GM21390 (cell line): Measurements from ENCODE around the gene MRPL10.
"Not testable (repeated sequence)": the region's sequence is repeated elsewhere in the genome, so short reads cannot be mapped to it uniquely, and the experiment has no call there.

Source experiments
- ATAC-seq: cut with Tn5 transposase; IDR thresholded peaks from one replicate; pipeline ENCODE4 v1.9.1; 2021; ENCODE audit not compliant: unreplicated experiment

The MRPL10 gene

GRCh38 chr17:47800686-47801085 is 30.7 kb downstream of the MRPL10 start:
- ATAC-seq, result no peak

DNA sequence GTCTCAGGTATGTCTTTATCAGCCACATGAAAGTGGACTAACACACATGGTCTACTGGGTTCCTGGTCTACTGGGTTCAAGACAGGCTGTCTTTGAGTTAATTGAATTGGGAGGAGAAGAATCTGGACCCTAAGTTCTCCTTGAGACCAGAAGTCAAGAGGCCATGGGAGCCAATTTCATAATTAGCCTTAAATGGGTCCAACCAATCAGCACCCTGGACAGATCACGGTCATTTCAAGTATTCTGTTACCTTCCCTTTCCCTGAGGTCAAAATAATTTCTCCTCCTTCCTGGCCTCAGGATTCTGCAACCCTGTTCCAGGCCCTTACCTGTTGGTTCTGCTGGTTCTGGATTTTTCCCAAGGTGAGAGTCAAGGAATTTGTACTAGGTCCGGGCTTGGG is 33.5 kb downstream of the MRPL10 start:
- ATAC-seq, result no peak

- ATAC-seq, result no peak
Measured at GRCh38 chr17:47792979-47793378, 38.4 kb downstream of the MRPL10 start.

DNA sequence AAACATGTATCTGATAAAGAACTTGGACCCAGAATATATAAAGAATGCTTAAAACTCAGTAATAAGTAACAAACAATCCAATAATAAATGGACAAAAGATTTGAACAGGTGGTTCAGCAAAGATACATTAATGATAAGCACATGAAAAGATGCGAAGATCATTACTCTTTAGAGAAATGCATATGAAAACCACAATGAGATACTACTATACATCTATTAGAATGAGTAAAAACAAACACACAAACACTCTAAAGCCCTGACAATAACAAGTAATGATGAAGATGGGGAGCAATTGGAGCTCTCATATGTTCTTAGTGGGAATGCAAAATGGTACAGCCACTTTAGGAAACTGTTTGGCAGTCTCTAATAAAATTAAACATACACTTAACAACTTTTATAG is 38.9 kb downstream of the MRPL10 start:
- ATAC-seq, result no peak

GRCh38 chr17:47791025-47791424 is 40.3 kb downstream of the MRPL10 start:
- no peak for ATAC-seq

GRCh38 chr17:47789611-47790561 is 41.5 kb downstream of the MRPL10 start:
- ATAC-seq, result no peak

DNA sequence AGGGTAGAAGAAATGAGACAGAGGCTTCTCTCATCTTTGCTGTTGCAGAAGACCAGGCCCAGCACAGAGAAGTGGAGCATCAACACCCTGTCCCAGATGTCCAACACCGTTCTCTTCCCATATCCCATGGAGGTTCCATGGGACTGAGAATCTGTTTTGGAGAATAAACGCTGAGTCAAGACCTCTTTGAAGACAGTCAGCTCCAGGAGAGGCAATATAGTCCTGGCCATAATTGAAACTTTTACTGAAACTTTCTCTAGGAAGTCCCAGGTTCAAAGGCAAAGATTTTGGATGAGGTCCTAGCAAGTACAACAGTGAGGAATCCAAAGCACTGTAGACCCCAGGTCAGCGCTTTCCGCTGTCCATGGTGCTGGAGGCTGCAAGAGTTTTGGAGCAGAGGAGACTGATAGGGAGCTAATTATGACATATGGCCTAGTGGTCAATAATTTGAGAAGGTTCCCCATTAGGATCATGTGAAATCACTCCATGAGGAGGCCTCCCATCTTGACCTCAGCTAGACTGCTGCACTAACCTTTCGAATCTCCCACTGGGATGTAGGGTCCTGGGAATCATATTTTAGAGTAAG is 45.7 kb downstream of the MRPL10 start:
- no peak for ATAC-seq

- ATAC-seq, result no peak
Measured at GRCh38 chr17:47781397-47781796, 49.9 kb downstream of the MRPL10 start.

DNA sequence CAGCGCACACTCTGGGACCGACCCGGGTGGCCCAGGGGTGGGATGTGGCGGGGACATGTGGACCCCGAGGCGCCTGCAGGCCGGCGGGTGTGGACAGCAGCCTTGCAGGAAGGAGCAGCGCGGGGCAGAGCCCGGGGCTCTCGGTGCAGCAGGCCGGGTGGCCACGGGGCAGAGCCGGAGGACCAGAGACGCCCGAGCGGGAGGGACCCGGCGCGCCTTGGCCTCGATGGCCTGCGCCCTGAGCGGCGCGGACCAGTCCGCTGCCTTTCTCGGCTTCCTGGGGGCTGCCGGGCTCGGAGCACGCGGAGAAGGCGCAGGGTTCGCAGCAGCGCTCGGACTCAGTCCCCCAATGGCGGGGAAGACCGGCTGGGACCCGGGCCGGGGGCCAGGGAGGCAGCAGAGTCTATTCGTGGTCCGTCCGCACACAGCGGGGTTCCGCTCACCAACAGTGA is 53.1 kb downstream of the MRPL10 start:
- ATAC-seq, result no peak

GRCh38 chr17:47776330-47777197 is 54.8 kb downstream of the MRPL10 start:
- ATAC-seq, result no peak

DNA sequence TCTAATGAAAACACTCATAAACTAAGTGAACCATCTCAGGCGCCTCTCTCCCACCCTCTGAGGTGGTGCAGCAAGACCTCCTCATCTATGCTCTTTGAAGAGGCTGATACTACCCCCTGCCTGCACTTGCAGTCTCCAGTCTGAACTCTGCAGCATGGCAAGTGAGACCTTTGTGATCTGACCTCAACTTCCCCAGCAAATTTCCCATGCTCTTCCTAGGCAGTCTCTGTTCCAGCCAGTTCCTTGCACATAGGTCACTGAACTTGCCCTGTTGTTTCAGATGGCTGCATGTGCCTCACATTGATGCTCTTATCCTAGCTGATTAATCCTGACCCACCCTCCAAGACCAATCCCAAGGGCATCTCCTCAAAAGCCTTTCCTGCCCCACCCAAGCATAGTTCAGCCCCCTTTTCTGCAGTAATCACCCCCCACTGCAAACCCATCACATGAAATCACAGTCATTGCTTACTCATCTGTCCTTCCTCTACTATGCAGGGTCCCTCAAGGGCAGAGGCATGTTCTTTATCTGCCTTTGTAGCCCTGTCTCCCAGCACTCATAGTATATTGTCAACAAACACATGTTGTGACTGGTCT is 56.3 kb downstream of the MRPL10 start:
- no peak for ATAC-seq

GRCh38 chr17:47774331-47774730 is 57.0 kb downstream of the MRPL10 start:
- no peak for ATAC-seq

- ATAC-seq, result not testable (repeated sequence)
Measured at GRCh38 chr17:47773649-47774048, 57.7 kb downstream of the MRPL10 start.
